ENCODE data around the gene BBS1.
A peak's percentile ranks its signal among the peaks of the same experiment; 100 is the strongest.

The BBS1 gene

DNA sequence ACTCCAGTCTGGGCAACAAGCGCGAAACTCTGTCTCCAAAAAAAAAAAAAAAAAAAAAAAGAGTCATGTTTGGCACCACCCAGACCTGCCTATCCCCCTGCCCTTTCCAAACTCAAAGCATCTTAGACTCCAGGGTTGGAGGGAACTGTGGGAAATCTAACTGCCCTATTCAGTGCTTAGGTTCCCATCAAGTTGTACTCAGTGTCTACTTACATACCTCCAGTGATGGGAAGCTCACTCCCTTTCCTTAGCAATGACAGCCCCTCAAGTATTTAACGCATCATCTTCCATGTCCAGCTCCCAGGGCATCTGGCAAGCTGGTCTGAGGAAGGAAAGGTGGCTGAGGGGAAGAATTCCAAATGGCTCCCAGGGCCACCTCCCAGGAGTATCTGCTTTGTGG, 39.3 kb downstream of the BBS1 start:
- DNase-seq (ENCODE audit: low read depth, low spot score), result no peak

DNA sequence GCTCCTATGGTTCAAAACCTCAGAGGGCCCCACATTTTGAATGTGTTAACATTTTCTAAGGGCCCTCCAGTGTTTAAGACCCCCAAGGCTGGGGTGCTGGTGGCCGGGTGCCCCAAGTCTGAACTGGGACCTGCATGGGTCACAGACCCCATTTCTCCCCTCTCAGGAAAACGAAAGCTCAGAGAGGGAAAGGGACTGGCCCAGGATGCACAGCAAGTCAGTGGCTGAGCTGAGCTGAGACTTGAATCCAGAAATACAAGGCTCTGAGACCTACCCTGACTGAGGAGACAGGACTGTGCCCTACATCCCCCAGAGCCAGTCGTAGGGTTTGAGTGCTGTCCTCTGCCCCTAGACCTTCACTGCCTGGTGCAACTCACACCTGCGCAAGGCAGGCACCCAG, 40.5 kb downstream of the BBS1 start:
- no peak for DNase-seq (ENCODE audit: low read depth, low spot score)

DNA sequence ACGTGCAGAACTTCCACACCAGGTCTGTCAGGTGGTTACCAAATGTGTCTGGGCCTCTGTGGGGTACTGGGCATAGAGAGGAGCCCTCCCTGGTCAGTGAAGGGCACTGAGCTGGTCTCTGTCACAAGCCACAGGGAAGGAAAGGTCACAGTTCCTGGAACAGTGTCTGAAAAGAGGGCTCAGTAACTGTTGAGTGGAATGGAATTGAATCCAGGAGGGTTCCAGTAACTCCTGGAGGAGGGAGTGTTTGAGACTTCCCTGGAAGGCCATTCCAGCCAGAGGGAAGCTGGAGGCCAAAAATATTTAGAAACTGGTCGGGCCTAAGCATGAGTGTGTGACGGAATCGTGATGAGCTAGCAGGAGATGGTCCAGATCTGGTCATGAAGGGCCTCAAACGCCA, 44.2 kb downstream of the BBS1 start:
- DNase-seq (ENCODE audit: low read depth, low spot score), result no peak

DNA sequence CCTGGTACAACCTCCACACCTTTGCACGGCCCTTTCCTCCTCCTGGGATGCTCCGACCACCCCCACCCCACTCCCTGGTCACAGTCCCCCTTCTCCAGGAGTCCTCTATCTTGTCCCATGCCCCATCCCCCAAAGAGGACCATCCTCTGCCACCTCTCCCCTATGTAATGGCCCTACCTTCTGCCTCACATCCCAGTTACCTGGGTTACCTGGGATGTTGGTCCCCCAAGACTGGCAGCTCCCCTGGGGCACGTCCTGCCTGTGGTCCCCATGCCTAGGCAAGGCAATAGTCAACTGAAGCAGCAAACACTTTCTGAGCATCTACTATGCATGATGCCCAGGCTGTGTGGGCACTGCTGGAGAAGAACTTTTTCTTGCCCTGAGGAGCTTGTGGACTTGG, 45.0 kb downstream of the BBS1 start:
- no peak for DNase-seq (ENCODE audit: low read depth, low spot score)

DNA sequence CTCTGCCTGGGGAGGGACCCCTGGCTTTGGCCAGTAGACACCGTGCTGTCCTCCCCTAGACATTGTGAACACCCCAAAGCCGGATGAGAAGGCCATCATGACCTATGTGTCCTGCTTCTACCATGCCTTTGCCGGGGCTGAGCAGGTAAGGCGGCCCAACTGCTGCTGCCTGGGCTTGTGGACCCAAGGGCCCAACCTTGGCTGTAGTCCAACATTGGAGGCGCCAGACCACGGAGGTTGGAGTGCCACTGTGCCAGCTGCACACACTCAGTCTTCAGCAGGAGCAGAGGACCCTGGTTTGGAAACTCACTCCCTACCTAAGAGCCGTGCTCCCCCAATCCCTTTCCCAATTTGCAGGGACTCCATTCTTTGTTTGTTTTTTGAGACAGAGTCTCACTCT, 45.7 kb downstream of the BBS1 start:
- DNase-seq (ENCODE audit: low read depth, low spot score), result no peak

DNA sequence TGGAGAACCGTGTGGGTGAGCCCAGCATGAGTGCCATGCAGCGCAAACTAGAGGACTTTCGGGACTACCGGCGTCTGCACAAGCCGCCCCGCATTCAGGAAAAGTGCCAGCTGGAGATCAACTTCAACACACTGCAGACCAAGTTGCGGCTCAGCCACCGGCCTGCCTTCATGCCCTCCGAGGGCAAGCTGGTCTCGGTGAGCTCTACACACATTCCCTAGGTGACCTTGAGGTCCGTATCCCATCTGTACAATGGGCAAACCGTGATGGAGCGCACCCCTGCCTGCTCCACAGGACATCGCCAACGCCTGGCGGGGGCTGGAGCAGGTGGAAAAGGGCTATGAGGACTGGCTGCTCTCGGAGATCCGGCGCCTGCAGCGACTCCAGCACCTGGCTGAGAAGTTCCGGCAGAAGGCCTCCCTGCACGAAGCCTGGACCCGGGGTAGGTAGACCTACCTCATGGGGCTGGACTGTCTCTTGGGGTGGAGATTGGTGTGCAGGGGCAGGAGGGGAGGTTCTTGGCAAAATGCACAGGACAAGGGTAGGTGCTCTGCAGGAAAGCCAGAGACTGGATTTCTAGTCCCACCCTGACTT, 47.4 kb downstream of the BBS1 start:
- DNase-seq (ENCODE audit: low read depth, low spot score), result no peak

DNA sequence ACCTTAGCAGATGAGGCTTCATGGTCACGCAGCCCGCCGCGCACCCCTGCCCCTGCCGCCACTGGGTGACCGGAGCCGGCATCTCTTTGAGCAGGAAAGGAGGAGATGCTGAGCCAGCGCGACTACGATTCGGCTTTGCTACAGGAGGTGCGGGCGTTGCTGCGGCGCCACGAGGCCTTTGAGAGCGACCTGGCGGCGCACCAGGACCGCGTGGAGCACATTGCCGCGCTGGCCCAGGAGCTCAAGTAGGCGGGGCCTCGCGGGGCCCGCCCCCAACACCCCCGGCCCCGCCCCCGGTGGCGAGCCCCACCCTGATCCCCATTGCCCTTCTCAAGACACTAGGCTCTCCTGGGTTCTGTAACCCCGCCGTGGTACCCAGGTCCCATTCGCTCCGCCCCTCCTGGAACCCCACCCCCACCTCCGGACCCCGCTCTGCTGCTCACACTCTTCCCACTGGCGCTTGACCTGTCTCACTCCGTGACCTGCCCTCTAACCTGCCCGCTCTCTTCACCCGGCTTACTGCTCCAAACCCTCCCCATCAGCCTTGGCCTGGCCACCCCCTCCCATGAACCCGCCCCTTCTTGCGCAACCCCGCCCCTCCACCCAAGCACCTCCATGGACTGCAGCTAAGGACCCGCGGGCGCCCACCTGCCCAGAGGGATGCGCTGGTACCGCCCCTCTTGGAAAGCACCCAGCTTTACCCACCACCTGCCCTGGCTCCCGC, 48.9 kb downstream of the BBS1 start:
- DNase-seq (ENCODE audit: low read depth, low spot score), result peak; percentile 29

DNA sequence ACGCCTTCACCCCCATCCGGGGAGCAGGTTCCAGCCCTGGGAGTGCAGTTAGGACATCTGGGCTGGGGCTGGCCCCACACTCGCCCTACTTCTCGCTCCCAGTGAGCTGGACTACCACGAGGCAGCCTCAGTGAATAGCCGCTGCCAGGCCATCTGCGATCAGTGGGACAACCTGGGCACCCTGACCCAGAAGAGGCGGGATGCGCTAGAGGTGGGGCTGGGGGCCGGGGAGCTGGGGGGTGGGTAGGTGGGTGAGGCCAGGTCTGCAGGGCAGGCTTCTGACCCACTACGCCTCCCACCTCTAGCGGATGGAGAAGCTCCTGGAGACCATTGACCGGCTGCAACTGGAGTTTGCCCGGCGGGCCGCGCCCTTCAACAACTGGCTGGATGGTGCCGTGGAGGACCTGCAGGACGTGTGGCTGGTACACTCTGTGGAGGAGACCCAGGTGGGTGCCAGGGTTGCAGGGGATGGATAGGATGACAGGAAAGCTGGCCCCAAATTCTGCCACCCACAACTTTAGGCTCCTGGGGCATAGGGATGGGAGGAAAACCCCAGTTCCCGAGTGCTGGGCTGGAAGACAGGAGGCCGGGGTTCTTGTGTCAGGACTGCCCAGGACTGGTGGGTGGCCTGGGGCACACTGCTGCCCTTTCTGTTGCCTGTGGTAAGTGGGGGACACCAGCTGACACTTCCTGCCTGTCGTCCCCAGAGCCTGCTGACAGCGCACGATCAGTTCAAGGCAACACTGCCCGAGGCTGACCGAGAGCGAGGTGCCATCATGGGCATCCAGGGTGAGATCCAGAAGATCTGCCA, 49.6 kb downstream of the BBS1 start:
- DNase-seq (ENCODE audit: low read depth, low spot score), result no peak

DNA sequence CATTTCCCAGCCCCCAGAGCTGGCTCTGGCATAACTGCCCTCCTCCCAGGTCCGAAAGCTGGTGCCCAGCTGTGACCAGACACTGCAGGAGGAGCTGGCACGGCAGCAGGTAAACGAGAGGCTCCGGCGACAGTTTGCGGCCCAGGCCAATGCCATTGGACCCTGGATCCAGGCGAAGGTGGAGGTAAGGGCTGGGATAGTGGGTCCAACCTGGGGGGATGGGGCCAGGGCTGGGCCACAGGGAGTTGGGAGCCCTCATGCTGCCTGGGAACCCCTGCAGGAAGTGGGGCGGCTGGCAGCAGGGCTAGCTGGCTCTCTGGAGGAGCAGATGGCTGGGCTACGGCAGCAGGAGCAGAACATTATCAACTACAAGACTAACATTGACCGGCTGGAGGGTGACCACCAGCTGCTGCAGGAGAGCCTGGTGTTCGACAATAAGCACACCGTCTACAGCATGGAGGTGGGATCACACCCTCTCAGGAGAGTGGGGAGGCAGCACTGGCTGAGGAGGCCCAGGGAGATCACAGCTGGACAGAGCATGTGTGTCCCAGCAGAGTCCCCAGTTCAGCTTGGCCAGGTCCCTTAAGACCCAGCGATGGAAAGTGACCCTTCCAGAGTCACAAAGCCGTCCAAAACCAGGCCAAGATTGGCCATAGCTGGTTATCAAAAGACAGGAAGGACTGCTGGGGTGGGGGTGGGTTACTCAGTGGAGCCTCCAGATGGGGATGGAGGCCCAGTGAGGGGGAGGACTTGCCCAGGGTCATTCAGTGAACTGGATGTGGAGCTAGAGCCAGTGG, 50.9 kb downstream of the BBS1 start:
- DNase-seq (ENCODE audit: low read depth, low spot score), result no peak

DNA sequence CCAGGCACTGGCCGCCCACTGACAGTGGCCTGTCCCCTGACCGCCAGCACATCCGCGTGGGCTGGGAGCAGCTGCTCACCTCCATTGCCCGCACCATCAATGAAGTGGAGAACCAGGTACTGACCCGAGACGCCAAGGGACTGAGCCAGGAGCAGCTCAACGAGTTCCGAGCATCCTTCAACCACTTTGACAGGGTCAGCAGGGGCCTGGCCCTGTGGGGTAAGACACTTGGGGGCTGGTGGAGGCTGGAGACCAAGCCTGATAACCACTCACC, 51.5 kb downstream of the BBS1 start:
- no peak for DNase-seq (ENCODE audit: low read depth, low spot score)

DNA sequence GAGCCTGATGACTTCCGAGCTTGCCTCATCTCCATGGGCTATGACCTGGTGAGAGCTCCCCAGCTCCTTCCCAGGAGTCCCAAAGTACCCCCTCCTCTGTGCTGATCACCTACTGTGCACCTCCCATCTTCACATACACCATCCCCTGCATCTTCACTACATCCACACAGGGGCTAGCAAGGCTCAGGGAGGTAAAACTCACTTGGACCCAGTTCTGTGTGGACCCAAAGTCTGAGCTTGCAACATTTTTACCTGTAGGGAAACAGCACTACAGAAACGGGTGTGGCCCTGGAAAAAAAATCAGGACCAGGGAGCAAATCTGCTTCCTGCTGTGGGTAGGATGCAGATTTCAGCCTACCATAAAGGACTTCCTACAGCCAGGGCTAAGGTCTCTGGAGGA, 51.8 kb downstream of the BBS1 start:
- DNase-seq (ENCODE audit: low read depth, low spot score), result no peak

DNA sequence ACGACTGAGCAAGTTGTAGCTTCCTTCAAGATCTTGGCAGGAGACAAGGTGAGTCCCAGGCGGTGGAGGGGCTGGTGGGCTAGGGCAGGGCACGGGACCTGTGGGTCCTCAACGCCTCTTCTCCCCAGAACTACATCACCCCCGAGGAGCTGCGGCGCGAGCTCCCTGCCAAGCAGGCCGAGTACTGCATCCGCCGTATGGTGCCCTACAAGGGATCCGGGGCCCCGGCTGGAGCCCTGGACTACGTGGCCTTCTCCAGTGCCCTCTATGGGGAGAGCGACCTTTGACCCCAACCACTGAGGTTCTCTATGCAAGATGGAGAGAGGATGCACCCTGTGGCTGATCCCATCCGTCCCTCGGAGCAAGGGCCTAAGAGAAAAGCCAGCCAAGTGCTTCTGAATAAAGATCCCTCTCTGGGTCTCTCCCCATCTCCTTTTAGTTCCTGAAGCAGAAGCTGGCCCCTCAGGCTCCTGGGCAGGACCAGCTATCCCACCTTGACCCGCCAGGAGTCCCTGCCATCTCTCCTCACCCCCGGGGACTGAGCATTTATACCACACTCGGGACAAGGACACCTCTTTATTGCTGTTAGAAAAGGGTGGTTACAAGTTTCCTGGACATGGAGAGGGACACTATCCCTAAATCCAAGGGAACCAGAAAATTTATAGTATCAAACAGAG, 52.6 kb downstream of the BBS1 start:
- no peak for DNase-seq (ENCODE audit: low read depth, low spot score)

DNA sequence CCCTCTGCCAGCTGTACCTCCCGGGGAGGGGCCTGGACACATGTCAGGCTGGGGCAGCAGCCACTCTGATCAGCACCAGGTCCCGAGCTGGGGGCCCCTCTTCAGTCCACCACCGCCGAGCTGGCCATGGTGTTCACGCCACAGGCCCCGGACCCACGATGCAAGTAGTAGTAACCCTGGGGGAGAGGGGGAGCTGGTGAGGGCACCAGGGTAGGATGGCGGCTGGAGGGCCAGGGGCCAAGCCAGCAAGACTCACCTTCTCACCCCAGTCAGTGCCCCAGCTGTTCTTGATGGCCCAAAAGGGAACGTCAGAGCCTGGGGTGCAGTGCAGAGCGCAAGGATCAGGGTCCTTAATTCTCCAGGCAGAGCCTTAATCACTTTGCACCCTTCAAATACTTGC, 53.4 kb downstream of the BBS1 start:
- no peak for DNase-seq (ENCODE audit: low read depth, low spot score)

DNA sequence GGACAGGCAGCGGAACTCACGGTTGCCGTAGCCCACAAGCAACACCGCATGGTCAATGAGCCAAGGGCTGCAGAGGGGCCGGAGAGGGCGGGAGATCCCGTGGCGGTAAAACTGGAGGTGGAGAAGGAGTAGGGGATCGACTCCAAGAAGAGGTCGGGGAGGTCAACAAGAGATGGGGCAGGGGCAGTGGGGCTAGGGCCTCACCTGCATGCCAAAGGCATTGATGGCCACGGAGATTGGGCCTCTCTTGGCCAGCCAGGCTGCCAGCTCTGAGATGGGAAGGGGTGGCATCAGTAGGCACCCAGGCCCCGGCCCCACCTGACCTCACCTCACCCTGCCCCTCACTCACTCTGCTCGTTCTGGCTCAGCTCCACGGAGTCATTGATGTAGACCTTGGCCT, 54.1 kb downstream of the BBS1 start:
- DNase-seq (ENCODE audit: low read depth, low spot score), result no peak

DNA sequence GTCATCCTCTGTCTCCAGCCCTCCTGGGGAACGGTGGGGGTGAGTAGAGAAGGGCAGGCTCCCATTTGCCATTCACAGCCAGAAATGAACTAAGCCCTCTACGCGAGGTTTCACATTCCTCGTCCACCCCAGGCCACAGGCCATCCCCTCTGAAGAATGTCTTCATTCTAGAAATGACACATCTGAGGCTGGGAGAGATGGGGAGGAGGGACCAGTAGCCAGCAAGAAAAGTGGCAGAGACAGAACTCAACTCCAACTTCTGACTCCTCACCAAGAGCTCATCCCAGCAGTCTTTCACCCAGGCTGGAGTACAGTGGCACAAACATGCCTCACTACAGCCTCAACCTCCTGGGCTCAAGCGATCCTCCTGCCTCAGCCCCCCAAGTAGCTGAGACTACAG, 54.5 kb downstream of the BBS1 start:
- no peak for DNase-seq (ENCODE audit: low read depth, low spot score)

DNA sequence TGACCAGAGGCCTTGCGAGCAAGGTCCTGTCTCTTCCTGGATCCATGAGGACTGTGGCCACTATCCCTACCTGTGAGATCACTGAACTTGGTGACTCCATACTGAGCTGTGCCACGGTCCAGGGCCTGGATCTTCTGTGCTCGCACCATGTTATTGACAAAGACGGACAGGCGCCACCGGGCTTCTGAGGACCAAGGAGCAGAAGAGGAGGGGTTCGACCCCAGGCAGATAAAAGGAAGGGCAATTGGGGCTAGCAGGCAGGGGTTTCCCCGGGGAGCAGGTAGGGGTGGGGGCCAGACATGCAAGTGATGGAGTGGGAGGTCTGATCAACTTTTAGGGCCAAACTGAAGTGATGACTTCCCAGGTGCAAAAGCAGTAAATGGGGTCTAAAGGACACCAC, 55.8 kb downstream of the BBS1 start:
- no peak for DNase-seq (ENCODE audit: low read depth, low spot score)

DNA sequence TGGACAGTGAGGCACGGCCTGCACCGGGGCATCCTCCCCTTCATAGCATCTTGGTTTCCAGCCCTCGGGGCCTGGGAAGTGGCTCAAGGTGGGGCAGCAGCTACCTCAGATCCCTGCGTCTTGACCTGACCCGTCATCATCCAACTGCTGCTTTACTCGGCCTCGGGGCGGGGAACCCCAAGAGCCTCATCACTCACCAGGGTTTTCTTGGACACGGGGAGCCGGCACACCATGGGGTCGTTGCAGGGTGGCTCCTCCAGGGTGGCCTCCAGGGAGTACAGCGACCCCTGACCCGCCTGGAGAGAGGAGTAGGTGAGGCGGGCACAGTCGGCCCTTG, 57.3 kb downstream of the BBS1 start:
- DNase-seq (ENCODE audit: low read depth, low spot score), result no peak

DNA sequence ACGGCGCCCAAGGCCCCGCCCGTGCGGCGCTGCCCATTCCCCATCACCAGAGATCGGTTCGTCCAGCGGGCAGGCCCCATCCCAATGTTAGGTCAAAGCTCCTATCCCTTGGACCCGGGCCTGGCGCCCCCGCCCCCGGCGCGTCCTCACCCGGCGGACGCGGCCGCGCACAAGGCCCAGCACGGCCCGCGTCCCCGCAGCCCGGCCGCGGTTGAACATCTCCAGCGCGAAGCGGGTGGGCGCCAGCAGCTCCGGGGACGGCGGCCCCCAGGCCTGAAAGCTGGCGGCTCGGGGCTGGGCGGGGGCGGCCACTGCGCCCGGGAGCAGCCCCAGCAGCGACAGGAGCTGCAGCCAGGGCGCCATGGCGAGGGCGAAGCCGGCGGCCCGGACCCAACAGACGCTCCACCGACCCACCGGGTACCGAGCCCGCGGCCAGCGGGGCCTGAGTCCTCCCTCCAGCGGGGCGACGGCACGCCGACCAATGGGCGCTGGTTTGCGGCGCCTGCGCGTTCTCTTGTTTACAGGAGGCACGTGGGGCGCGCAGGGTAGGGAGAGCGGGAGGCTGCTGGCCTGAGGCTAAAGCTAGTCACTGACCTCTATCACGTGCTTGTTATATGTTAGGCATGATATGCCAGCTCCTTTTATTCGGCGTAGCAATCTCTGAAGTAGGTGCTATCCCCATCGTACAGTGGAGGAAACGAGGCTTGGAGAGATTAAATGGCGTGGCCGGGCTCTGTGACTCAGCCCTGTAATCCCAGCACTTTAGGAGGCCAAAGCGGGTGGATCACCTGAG, 57.9 kb downstream of the BBS1 start, which contains the start of gene CTSF:
CTSF (minus strand) TSS at position 483 of the 793 bp plus-strand sequence; CDS start at position 363, 120 bp downstream.
- peak; percentile 88 for DNase-seq (ENCODE audit: low read depth, low spot score)

DNA sequence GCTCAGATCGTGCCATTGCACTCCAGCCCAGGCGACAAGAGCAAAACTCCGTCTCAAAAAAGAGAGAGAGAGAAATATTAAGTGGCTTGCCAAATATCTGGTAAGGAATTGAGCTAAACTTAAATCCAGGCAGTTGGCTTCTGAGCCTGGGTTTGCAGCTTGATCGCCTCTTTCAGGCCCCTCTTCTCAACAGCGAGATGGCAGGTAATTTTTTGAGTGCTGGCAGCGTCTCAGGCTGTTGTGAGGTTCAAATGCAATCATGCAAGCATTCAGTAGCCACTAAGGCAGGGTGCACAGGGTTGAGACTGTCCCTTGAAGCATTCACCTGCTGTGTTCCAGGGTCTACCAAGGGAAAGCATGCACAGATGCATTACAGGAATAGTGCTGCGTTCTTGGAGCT, 58.6 kb downstream of the BBS1 start:
- no peak for DNase-seq (ENCODE audit: low read depth, low spot score)

DNA sequence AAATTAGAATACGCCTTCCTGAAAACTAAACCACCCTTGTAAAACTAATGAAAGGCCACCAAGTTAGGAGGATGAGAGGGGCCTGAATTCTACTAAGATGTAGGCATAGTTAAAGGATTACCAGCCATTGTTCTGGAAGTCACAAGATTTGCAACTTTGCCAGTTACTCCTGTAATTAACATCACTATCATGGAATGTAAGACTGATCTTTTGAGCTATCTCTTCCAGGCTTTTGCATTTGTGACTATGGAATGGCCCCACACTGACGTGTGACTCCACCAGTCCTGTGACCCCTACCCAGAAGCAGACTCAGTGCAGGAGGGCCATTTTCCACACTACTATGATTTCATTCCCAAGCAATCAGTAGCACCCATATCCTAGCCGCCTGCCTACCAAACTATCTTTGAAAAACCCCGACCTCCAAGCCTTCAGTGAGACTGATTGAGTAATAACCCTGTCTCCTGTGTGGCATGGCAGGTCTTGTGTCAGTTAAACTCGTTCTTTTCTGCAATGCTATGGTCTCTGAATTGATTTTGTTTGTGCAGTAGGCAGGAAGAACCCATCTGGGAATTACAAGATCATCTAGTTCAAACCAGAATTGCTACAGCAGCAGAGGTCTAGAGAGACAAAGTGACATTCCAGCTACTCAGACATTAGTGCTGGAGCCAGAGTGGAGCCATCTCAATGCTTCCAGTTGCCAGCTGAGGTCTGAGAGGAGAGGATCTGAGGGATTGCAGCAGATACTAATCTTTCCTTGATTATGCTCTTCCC, 59.8 kb downstream of the BBS1 start:
- no peak for DNase-seq (ENCODE audit: low read depth, low spot score)
